ENCODE measurements around the gene UQCC2.

The UQCC2 gene

DNA sequence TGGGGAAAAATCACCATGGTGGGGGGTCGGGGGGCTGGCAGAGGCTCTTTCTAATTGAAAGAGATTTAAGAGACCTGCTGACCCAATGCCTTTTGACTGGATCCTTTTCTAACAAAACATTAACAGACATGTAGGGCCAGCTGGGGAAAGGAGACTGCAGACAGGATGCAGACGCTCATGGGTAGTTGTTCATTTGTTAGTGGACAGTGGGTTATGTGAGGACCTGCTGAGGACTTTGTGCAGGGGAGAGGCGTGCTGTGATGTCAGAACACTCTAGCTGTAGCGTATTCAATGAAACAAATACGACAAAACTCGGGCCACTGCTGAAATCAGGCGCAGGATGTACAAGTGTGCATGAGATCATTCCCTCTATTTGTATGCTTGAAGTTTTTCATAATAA lies 34.0 kb upstream of the UQCC2 start:
- no peak overlapping the region for H3K4me3 ChIP-seq (replicated peaks; ENCODE audit: insufficient read depth, low read length)
- peaks cover 14% of the 10 kb centered on the region for H3K27me3 ChIP-seq (ENCODE audit: insufficient read depth, poor library complexity, severe bottlenecking)
- H3K27ac ChIP-seq (replicated peaks) = no peak overlapping the region
- DNase-seq (ENCODE audit: low read depth in 1 of 2, low spot score in 1 of 2) = no peak
- TF ChIP-seq GABPA (IDR thresholded peaks at IDR 0.05; ENCODE audit: low read depth) (no peak), POLR2AphosphoS5 (IDR thresholded peaks at IDR 0.05; ENCODE audit: low read depth) (no peak), SPI1 (IDR thresholded peaks at IDR 0.05; ENCODE audit: borderline replicate concordance, low read depth) (no peak)
- TF ChIP-seq, protein P1, sequence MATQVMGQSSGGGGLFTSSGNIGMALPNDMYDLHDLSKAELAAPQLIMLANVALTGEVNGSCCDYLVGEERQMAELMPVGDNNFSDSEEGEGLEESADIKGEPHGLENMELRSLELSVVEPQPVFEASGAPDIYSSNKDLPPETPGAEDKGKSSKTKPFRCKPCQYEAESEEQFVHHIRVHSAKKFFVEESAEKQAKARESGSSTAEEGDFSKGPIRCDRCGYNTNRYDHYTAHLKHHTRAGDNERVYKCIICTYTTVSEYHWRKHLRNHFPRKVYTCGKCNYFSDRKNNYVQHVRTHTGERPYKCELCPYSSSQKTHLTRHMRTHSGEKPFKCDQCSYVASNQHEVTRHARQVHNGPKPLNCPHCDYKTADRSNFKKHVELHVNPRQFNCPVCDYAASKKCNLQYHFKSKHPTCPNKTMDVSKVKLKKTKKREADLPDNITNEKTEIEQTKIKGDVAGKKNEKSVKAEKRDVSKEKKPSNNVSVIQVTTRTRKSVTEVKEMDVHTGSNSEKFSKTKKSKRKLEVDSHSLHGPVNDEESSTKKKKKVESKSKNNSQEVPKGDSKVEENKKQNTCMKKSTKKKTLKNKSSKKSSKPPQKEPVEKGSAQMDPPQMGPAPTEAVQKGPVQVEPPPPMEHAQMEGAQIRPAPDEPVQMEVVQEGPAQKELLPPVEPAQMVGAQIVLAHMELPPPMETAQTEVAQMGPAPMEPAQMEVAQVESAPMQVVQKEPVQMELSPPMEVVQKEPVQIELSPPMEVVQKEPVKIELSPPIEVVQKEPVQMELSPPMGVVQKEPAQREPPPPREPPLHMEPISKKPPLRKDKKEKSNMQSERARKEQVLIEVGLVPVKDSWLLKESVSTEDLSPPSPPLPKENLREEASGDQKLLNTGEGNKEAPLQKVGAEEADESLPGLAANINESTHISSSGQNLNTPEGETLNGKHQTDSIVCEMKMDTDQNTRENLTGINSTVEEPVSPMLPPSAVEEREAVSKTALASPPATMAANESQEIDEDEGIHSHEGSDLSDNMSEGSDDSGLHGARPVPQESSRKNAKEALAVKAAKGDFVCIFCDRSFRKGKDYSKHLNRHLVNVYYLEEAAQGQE (IDR thresholded peaks at IDR 0.05; ENCODE audit: insufficient replicate concordance, low read depth) = no peak
- TF ChIP-seq, protein P2, sequence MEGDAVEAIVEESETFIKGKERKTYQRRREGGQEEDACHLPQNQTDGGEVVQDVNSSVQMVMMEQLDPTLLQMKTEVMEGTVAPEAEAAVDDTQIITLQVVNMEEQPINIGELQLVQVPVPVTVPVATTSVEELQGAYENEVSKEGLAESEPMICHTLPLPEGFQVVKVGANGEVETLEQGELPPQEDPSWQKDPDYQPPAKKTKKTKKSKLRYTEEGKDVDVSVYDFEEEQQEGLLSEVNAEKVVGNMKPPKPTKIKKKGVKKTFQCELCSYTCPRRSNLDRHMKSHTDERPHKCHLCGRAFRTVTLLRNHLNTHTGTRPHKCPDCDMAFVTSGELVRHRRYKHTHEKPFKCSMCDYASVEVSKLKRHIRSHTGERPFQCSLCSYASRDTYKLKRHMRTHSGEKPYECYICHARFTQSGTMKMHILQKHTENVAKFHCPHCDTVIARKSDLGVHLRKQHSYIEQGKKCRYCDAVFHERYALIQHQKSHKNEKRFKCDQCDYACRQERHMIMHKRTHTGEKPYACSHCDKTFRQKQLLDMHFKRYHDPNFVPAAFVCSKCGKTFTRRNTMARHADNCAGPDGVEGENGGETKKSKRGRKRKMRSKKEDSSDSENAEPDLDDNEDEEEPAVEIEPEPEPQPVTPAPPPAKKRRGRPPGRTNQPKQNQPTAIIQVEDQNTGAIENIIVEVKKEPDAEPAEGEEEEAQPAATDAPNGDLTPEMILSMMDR (IDR thresholded peaks at IDR 0.05; ENCODE audit: insufficient read depth, low read length) = no peak

DNA sequence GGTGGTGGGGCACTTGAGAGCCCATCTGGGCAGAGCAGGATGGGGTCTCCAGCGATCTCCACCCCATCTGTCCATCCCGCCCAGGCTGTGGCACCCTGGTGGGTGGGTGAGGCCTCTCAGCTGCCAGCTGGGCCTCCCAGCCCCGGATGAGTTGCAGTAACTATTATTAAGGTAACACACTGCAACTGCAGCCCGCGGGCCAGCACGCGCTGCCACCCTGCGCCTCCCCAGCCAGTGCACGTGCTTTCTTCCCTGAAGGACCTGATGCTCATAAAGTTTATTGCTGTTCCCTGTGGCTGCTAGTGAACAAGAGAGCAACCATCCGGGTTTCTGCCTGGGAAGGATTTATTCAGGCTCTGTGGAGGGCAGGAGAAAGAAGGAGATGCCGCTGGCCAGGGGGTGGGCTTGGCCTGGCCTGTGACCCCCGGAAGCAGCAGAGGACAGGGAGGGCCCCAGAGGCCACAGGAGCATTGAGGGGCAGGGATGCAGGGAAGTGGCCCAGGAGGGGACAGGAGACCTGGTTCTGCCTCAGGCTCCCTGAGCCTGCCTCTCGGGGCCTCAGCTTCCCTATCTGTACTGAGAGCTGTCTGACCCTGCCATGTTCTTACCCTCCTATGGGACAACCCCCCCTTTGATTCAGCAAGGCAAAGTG lies 33.5 kb upstream of the UQCC2 start:
- TF ChIP-seq, protein P2 (IDR thresholded peaks at IDR 0.05; ENCODE audit: insufficient read depth, low read length) = no peak
- TF ChIP-seq, protein P1 (IDR thresholded peaks at IDR 0.05; ENCODE audit: insufficient replicate concordance, low read depth) = no peak
- TF ChIP-seq SPI1 (IDR thresholded peaks at IDR 0.05; ENCODE audit: borderline replicate concordance, low read depth) = no peak
- TF ChIP-seq POLR2AphosphoS5 (IDR thresholded peaks at IDR 0.05; ENCODE audit: low read depth) = no peak
- TF ChIP-seq GABPA (IDR thresholded peaks at IDR 0.05; ENCODE audit: low read depth) = no peak
- no peak for DNase-seq (ENCODE audit: low read depth in 1 of 2, low spot score in 1 of 2)
- Histone ChIP-seq H3K4me3 (replicated peaks; ENCODE audit: insufficient read depth, low read length) (no peak overlapping the region), H3K27ac (replicated peaks) (no peak overlapping the region), H3K27me3 (ENCODE audit: insufficient read depth, poor library complexity, severe bottlenecking) (peaks cover 14% of the 10 kb centered on the region)

DNA sequence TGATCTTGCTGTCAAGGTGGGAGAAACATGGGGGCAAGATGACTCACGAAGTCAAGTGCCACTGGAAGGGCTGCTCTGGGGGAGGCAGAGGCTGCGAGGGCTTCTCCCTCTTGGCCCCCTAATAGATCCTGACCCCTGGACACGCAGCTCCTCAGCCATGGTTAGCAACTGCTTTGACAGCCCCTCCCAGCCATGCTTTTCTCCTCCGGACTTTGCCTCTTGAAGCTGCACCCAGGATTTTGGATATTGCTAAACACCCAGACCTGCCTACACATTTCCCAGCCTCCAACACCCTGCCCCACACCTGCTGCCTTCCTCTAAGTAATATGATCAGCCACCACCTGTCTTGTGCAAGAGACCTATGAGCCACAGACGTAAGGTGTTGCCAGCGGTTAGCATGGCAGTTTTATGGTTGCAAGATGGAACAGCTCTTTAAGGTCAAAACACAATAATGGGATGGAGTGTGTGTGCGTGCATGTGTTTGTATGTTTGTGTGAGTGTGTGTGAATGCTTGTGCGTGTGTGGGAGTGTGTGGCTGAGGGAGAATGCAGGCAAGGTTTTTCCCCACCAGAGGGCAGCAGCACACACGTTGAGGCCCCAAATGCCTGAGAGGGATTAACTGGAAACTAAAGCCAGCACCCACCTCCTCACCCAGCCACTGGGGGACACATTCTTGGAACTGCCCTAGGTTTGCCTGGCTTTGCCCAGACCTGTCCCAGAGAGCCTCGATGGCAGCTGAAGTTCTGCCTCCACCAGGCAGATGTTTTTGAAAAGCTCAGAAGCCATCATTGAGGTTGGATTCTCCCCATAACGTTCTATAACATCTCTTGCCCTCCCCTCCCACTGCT lies 32.7 kb upstream of the UQCC2 start:
- TF ChIP-seq, protein P2 (IDR thresholded peaks at IDR 0.05; ENCODE audit: insufficient read depth, low read length) = peak; percentile 99
- TF ChIP-seq SPI1 (IDR thresholded peaks at IDR 0.05; ENCODE audit: borderline replicate concordance, low read depth) (no peak), GABPA (IDR thresholded peaks at IDR 0.05; ENCODE audit: low read depth) (no peak)
- TF ChIP-seq, protein P1 (IDR thresholded peaks at IDR 0.05; ENCODE audit: insufficient replicate concordance, low read depth) = no peak
- peak; percentile 35 to 47 for DNase-seq (ENCODE audit: low read depth in 1 of 2, low spot score in 1 of 2)
- H3K4me3 ChIP-seq (replicated peaks; ENCODE audit: insufficient read depth, low read length) = no peak overlapping the region
- H3K27ac ChIP-seq (replicated peaks) = no peak overlapping the region
- peaks cover 14% of the 10 kb centered on the region for H3K27me3 ChIP-seq (ENCODE audit: insufficient read depth, poor library complexity, severe bottlenecking)

Measured in HL-60 (cell line).